ENCODE measurements around the gene PDXDC1. TPM values are rescaled to one million over a fixed set of nuclear protein-coding genes. Genes with fewer than 3 reads are reported as not detected.
"Not testable (repeated sequence)": the region's sequence is repeated elsewhere in the genome, so short reads cannot be mapped to it uniquely, and the experiment has no call there.

The PDXDC1 gene
- polyA plus RNA-seq, 1 donor from 2014 or later = 31.7 TPM

GRCh38 chr16:15035163-15035729 is 60.4 kb downstream of the PDXDC1 start:
- H3K9me3 Mint-ChIP-seq = no peaks in the 10 kb centered on the region
- H3K4me3 Mint-ChIP-seq = no peak overlapping the region
- H3K27ac Mint-ChIP-seq = no peak overlapping the region
- H3K4me1 Mint-ChIP-seq = no peaks in the 10 kb centered on the region
- peaks cover 2% of the 10 kb centered on the region for H3K36me3 Mint-ChIP-seq
- no peaks in the 10 kb centered on the region for H3K27me3 Mint-ChIP-seq

- H3K27me3 Mint-ChIP-seq = no peaks in the 10 kb centered on the region
- peaks cover 2% of the 10 kb centered on the region for H3K36me3 Mint-ChIP-seq
- no peaks in the 10 kb centered on the region for H3K9me3 Mint-ChIP-seq
- no peak overlapping the region for H3K4me3 Mint-ChIP-seq
- peak overlapping the region in 1 of 3 donors; percentile 10 for H3K27ac Mint-ChIP-seq
- H3K4me1 Mint-ChIP-seq = no peaks in the 10 kb centered on the region
Observed at GRCh38 chr16:15037003-15037402, 62.2 kb downstream of the PDXDC1 start.

GRCh38 chr16:15037745-15038144 is 62.9 kb downstream of the PDXDC1 start:
- H3K27ac Mint-ChIP-seq = no peak overlapping the region
- no peaks in the 10 kb centered on the region for H3K4me1 Mint-ChIP-seq
- no peaks in the 10 kb centered on the region for H3K27me3 Mint-ChIP-seq
- H3K36me3 Mint-ChIP-seq = peaks cover 3% of the 10 kb centered on the region
- H3K9me3 Mint-ChIP-seq = no peaks in the 10 kb centered on the region
- no peak overlapping the region for H3K4me3 Mint-ChIP-seq

- Mint-ChIP-seq H3K36me3 (peaks cover 3% of the 10 kb centered on the region), H3K4me3 (no peak overlapping the region), H3K27me3 (no peaks in the 10 kb centered on the region), H3K27ac (no peak overlapping the region), H3K4me1 (no peaks in the 10 kb centered on the region), H3K9me3 (no peaks in the 10 kb centered on the region)
Observed at GRCh38 chr16:15038689-15039088, 63.9 kb downstream of the PDXDC1 start.

- peaks cover 0 to 2% (median 0%) of the 10 kb centered on the region in 3 donors for H3K4me1 Mint-ChIP-seq
- H3K27ac Mint-ChIP-seq = peak overlapping the region in 2 of 3 donors; percentile 28 to 57
- H3K4me3 Mint-ChIP-seq = no peak overlapping the region
- H3K9me3 Mint-ChIP-seq = no peaks in the 10 kb centered on the region
- H3K36me3 Mint-ChIP-seq = peaks cover 5% of the 10 kb centered on the region
- no peaks in the 10 kb centered on the region for H3K27me3 Mint-ChIP-seq
Observed at GRCh38 chr16:15041271-15042004, 66.6 kb downstream of the PDXDC1 start.

- Mint-ChIP-seq H3K27me3 (no peaks in the 10 kb centered on the region), H3K4me3 (no peak overlapping the region), H3K4me1 (peaks cover 0 to 3% (median 0%) of the 10 kb centered on the region in 3 donors), H3K36me3 (peaks cover 11% of the 10 kb centered on the region), H3K9me3 (no peaks in the 10 kb centered on the region), H3K27ac (no peak overlapping the region)
Observed at GRCh38 chr16:15043344-15043743, 68.5 kb downstream of the PDXDC1 start.

- Mint-ChIP-seq H3K27me3 (no peaks in the 10 kb centered on the region), H3K4me1 (peaks cover 0 to 3% (median 0%) of the 10 kb centered on the region in 3 donors), H3K4me3 (no peak overlapping the region), H3K9me3 (no peaks in the 10 kb centered on the region), H3K36me3 (peaks cover 11% of the 10 kb centered on the region), H3K27ac (peak overlapping the region in 1 of 3 donors; percentile 19)
Observed at GRCh38 chr16:15044286-15044685, 69.5 kb downstream of the PDXDC1 start.

GRCh38 chr16:15045270-15045669 is 70.4 kb downstream of the PDXDC1 start:
- H3K27me3 Mint-ChIP-seq, H3K4me1 Mint-ChIP-seq, H3K27ac Mint-ChIP-seq, H3K4me3 Mint-ChIP-seq, H3K36me3 Mint-ChIP-seq, H3K9me3 Mint-ChIP-seq: not testable (repeated sequence)

GRCh38 chr16:15046692-15047376 is 72.0 kb downstream of the PDXDC1 start:
- H3K4me1 Mint-ChIP-seq = peaks cover 0 to 3% (median 2%) of the 10 kb centered on the region in 3 donors
- peak overlapping the region in 1 of 4 donors; percentile 17 for H3K4me3 Mint-ChIP-seq
- H3K27ac Mint-ChIP-seq = peak overlapping the region in 1 of 3 donors; percentile 46

GRCh38 chr16:15049581-15050180 is 74.9 kb downstream of the PDXDC1 start:
- Mint-ChIP-seq H3K27me3 (no peaks in the 10 kb centered on the region), H3K9me3 (no peaks in the 10 kb centered on the region), H3K27ac (peak overlapping the region in 1 of 3 donors; percentile 76), H3K36me3 (peaks cover 10% of the 10 kb centered on the region), H3K4me1 (peaks cover 9 to 11% (median 11%) of the 10 kb centered on the region in 3 donors), H3K4me3 (no peak overlapping the region)

More at GRCh38 chr16:15046692-15047376, 72.0 kb downstream of the PDXDC1 start:
- Mint-ChIP-seq H3K9me3 (no peaks in the 10 kb centered on the region), H3K27me3 (no peaks in the 10 kb centered on the region), H3K36me3 (peaks cover 12% of the 10 kb centered on the region)

- peaks cover 15% of the 10 kb centered on the region in 3 donors for H3K4me1 Mint-ChIP-seq
- H3K36me3 Mint-ChIP-seq, H3K4me3 Mint-ChIP-seq, H3K9me3 Mint-ChIP-seq, H3K27me3 Mint-ChIP-seq: not testable (repeated sequence)
- H3K27ac Mint-ChIP-seq = peak overlapping the region in 1 of 3 donors; percentile 59
Observed at GRCh38 chr16:15050440-15050839, 75.6 kb downstream of the PDXDC1 start.

- Mint-ChIP-seq H3K27ac (no peak overlapping the region), H3K9me3 (no peaks in the 10 kb centered on the region), H3K4me1 (peaks cover 15 to 19% (median 15%) of the 10 kb centered on the region in 3 donors), H3K36me3 (peaks cover 10% of the 10 kb centered on the region), H3K27me3 (no peaks in the 10 kb centered on the region), H3K4me3 (peak overlapping the region in 1 of 4 donors; percentile 27)
Observed at GRCh38 chr16:15051387-15051951, 76.6 kb downstream of the PDXDC1 start.

- peak overlapping the region in 2 of 4 donors; percentile 22 to 27 for H3K4me3 Mint-ChIP-seq
- no peaks in the 10 kb centered on the region for H3K9me3 Mint-ChIP-seq
- H3K36me3 Mint-ChIP-seq = peaks cover 3% of the 10 kb centered on the region
- no peaks in the 10 kb centered on the region for H3K27me3 Mint-ChIP-seq
- H3K27ac Mint-ChIP-seq = no peak overlapping the region
- H3K4me1 Mint-ChIP-seq = peaks cover 15 to 19% (median 15%) of the 10 kb centered on the region in 3 donors
Observed at GRCh38 chr16:15052747-15053476, 78.1 kb downstream of the PDXDC1 start.

GRCh38 chr16:15053904-15054303 is 79.1 kb downstream of the PDXDC1 start:
- peak overlapping the region; percentile 15 to 97 (median 90) for H3K4me3 Mint-ChIP-seq
- H3K9me3 Mint-ChIP-seq = no peaks in the 10 kb centered on the region
- peak overlapping the region in 1 of 3 donors; percentile 47 for H3K27ac Mint-ChIP-seq
- H3K27me3 Mint-ChIP-seq = no peaks in the 10 kb centered on the region
- peaks cover 3% of the 10 kb centered on the region for H3K36me3 Mint-ChIP-seq
- H3K4me1 Mint-ChIP-seq = peaks cover 15 to 19% (median 15%) of the 10 kb centered on the region in 3 donors
